ENCODE results near the gene IGF2R.

GRCh38 chr6:160146454-160147145, 177.7 kb downstream of the IGF2R start:
- TF ChIP-seq CTCF (IDR thresholded peaks at IDR 0.05) (no peak), POLR2A (IDR thresholded peaks at IDR 0.05) (no peak)

All from lower leg skin (tissue), 3 donors.